Heart left ventricle (tissue), 16 donors: ENCODE measurements around the gene GOPC. TPM values are rescaled to one million over a fixed set of nuclear protein-coding genes. Genes with fewer than 3 reads are reported as not detected.
"Not testable (repeated sequence)": the region's sequence is repeated elsewhere in the genome, so short reads cannot be mapped to it uniquely, and the experiment has no call there.

Experiments
- ATAC-seq, 4 donors: fragments of 200-7000 bp; cut with Tn5 transposase; one replicate each; pipeline ENCODE4 v1.9.1; 2020 to 2022; ENCODE audit warnings: moderate library complexity in 4 of 4, mild to moderate bottlenecking in 3 of 4, moderate number of reproducible peaks in 1 of 4
- DNase-seq, 5 donors: peaks; one replicate each; pipeline ENCODE4 v3.0.0-alpha.2; 2020
- H3K27ac ChIP-seq, 12 donors: fragments of 200-600 bp; sonication (generic) in 4 of 12; one replicate each; pipeline versions ENCODE4 v1.5.0 to v1.8.0; 2016 to 2022; ENCODE audit warnings: mild to moderate bottlenecking in 2 of 12
- H3K27me3 ChIP-seq, 9 donors: fragments of 200-600 bp; sonication (generic) in 2 of 9; one replicate each; pipeline versions ENCODE4 v1.5.1 to v1.8.0; 2016 to 2022; ENCODE audit warnings: mild to moderate bottlenecking in 3 of 9
- H3K36me3 ChIP-seq, 9 donors: fragments of 200-600 bp; sonication (generic) in 2 of 9; one replicate each; pipeline versions ENCODE4 v1.5.0 to v1.8.0; 2018 to 2022; ENCODE audit warnings: mild to moderate bottlenecking in 2 of 9
- H3K4me1 ChIP-seq, 12 donors: fragments of 200-600 bp; sonication (generic) in 4 of 12; one replicate each; pipeline versions ENCODE4 v1.5.0 to v1.8.0; 2016 to 2022; ENCODE audit warnings: mild to moderate bottlenecking in 3 of 12
- H3K4me3 ChIP-seq, 12 donors: fragments of 200-600 bp; sonication (generic) in 4 of 12; one replicate each; pipeline versions ENCODE4 v1.5.0 to v1.8.0; 2017 to 2022; ENCODE audit warnings: mild to moderate bottlenecking in 9 of 12, moderate library complexity in 4 of 12
- H3K9me3 ChIP-seq, 12 donors: fragments of 200-600 bp; sonication (generic) in 4 of 12; one replicate each; pipeline versions ENCODE4 v1.5.0 to v1.8.0; 2016 to 2022; ENCODE audit warnings: mild to moderate bottlenecking in 1 of 12
- POLR2A ChIP-seq, 2 donors: fragments of 450-650 bp; IDR thresholded peaks; one replicate each; pipeline ENCODE4 v1.6.1; 2017; ENCODE audit warnings: antibody characterized with exemption in 2 of 2, mild to moderate bottlenecking in 2 of 2, moderate library complexity in 2 of 2
- WGBS, 4 donors: extraction: QIAGEN DNeasy Blood & Tissue Kit in 2 of 4; methylation state at CpG; one replicate each; pipeline versions ENCODE4 v1.1.5 to v1.1.7; 2013 to 2018; 5-methylcytosine and 5-hydroxymethylcytosine counted together
- intact Hi-C, 10 donors: fragments of 100-400 bp; cut with DNase I; formaldehyde crosslinking; loops; one replicate each; pipeline versions ENCODE4 v1.11.1 to v1.14.2; 2022
- polyA plus RNA-seq, 2 donors: library from polyadenylated mRNA; stranded (reverse); fragments of 200-250 nt; gene quantifications; one replicate each; pipeline ENCODE4 v1.2.3, GENCODE V29; 2013
- total RNA-seq, 9 donors: library from RNA; depleted of rRNA in 2 of 9; stranded (reverse); fragments of >200 nt in 2 of 9; fragmentation: NEBNext Ultra II Directional in 3 of 9; extraction: Animal tissue kit (Norgen Biotek cat#: 25700) in 3 of 9; gene quantifications; one replicate each; pipeline versions ENCODE4 v1.1.0 to v1.2.4, GENCODE V29; 2016 to 2023
- TF ChIP-seq, protein P1 (sequence below), 12 donors: fragments of 200-600 bp; sonication (generic) in 4 of 12; IDR thresholded peaks; one replicate each; pipeline versions ENCODE4 v1.5.0 to v1.8.0; 2018 to 2022; ENCODE audit warnings: antibody characterized with exemption in 12 of 12, mild to moderate bottlenecking in 5 of 12
- donor health status: ischemic (EF 13 %, LVEDD 7.1; RV severe dilation, severe dysfunction).
- donor health status: healthy with polysubstance abuse.
- donor health status: DM: no; HTN: yes; CAD: no.
- donor health status: DM: no; HTN: no; CAD: no.
- donor health status: ischemic (EF 25% LVEDD 6.9; RV normal size, moderate dysfunction).
- donor health status: ischemic (EF 25% LVEDD 5.7; RV mildly dilated, moderate dysfunction).
- donor health status: healthy.
- donor health status: DM: yes; HTN: yes; CAD: no.
- donor health status: ischemic (EF 35%, LVEDD 5.7; RV mildly dilated, moderate dysfunction).
- donor health status: nonischemic (EF 11% LVEDD 7.7; RV severe dilation, severe dysfunction).
- donor health status: DM: yes; HTN: yes; CAD: no.
- donor health status: PGD.
- donor health status: ischemic (EF 29% LVEDD 5.4; RV normal size, mild dysfunction).
- donor health status: nonischemic (EF 23%, LVEDD 6.1; RV moderate dilation, normal function).

The GOPC gene
- total and polyA plus RNA-seq, 11 donors: 13.5 to 29.9 (median 21.2) TPM

- ATAC-seq: no peak
- 92 to 93% (median 93%) methylated on average over 5 of the region's 5 CpGs for WGBS, 4 donors
- no peak overlapping the region for H3K4me3 ChIP-seq
Observed at GRCh38 chr6:117521791-117522502, 80.4 kb downstream of the GOPC start.

DNA sequence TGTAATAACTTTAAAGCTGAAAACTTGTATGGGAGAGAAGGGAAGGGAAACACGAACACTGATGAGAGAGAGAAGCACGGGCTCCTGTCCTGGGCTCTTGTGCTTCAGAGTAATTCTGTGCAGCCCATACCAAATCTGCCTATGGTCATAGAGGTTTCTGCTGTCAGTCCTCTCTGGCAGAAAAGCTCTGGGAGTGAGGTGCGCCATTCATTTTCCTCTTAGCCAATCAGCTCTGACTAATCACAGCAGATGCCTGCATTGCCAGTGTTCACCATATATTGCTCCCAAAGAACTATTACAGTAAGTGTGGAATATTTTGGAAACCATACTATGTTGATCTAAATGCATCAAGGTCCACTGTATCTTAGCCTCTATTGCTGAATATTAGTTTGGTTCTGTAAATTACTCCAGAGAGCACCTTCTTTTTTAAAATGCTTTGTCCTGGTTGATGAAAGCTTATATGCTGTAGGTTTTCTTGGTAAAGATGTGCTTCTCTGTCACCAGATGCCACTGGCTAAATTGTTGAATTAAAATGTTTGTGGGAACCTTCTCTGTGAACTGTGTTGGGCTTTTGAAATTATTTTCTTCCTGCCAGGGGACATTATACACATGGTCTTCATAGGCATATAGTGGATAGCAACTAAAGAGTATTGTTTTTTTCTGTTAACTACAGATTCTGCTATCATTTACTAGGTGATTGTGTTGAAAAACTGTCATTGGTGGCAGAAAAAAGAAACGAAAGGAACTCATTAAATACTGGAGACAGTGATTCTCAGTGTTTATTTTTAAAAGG, 81.5 kb downstream of the GOPC start:
- Histone ChIP-seq H3K27me3 (no peaks in the 10 kb centered on the region), H3K4me1 (no peaks in the 10 kb centered on the region), H3K27ac (no peak overlapping the region), H3K4me3 (no peak overlapping the region), H3K36me3 (peaks cover 0 to 14% (median 0%) of the 10 kb centered on the region in 9 donors), H3K9me3 (no peaks in the 10 kb centered on the region)
- TF ChIP-seq, protein P1, sequence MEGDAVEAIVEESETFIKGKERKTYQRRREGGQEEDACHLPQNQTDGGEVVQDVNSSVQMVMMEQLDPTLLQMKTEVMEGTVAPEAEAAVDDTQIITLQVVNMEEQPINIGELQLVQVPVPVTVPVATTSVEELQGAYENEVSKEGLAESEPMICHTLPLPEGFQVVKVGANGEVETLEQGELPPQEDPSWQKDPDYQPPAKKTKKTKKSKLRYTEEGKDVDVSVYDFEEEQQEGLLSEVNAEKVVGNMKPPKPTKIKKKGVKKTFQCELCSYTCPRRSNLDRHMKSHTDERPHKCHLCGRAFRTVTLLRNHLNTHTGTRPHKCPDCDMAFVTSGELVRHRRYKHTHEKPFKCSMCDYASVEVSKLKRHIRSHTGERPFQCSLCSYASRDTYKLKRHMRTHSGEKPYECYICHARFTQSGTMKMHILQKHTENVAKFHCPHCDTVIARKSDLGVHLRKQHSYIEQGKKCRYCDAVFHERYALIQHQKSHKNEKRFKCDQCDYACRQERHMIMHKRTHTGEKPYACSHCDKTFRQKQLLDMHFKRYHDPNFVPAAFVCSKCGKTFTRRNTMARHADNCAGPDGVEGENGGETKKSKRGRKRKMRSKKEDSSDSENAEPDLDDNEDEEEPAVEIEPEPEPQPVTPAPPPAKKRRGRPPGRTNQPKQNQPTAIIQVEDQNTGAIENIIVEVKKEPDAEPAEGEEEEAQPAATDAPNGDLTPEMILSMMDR (IDR thresholded peaks at IDR 0.05): no peak
- no peak for TF ChIP-seq POLR2A (IDR thresholded peaks at IDR 0.05)
- DNase-seq (no peak), ATAC-seq (no peak)
- intact Hi-C loops: no loop called here
- 85 to 93% (median 92%) methylated on average over 4 of the region's 4 CpGs for WGBS, 4 donors

More at GRCh38 chr6:117521791-117522502, 80.4 kb downstream of the GOPC start:
- no peak for DNase-seq
- peaks cover 0 to 14% (median 0%) of the 10 kb centered on the region in 9 donors for H3K36me3 ChIP-seq
- H3K4me1 ChIP-seq: no peaks in the 10 kb centered on the region
- H3K9me3 ChIP-seq: no peaks in the 10 kb centered on the region
- TF ChIP-seq, protein P1 (IDR thresholded peaks at IDR 0.05): no peak
- TF ChIP-seq POLR2A (IDR thresholded peaks at IDR 0.05): no peak
- no peak overlapping the region for H3K27ac ChIP-seq
- intact Hi-C loops: no loop called here
- no peaks in the 10 kb centered on the region for H3K27me3 ChIP-seq

GRCh38 chr6:117518870-117519269, 83.4 kb downstream of the GOPC start:
- Histone ChIP-seq H3K27me3 (no peaks in the 10 kb centered on the region), H3K4me3 (no peak overlapping the region), H3K36me3 (peaks cover 0 to 14% (median 0%) of the 10 kb centered on the region in 9 donors), H3K9me3 (no peaks in the 10 kb centered on the region), H3K4me1 (no peaks in the 10 kb centered on the region), H3K27ac (no peak overlapping the region)
- ATAC-seq (no peak), DNase-seq (no peak)
- intact Hi-C loops: no loop called here
- no peak for TF ChIP-seq POLR2A (IDR thresholded peaks at IDR 0.05)
- TF ChIP-seq, protein P1 (IDR thresholded peaks at IDR 0.05): no peak
- 94 to 97% (median 97%) methylated on average over 6 of the region's 6 CpGs for WGBS, 4 donors

- H3K4me3 ChIP-seq, H3K27me3 ChIP-seq, H3K4me1 ChIP-seq, ATAC-seq, intact Hi-C loops, DNase-seq, H3K9me3 ChIP-seq, H3K27ac ChIP-seq: not testable (repeated sequence)
- WGBS, 4 donors: 92 to 96% (median 95%) methylated on average over 5 of the region's 5 CpGs
- H3K36me3 ChIP-seq: peaks cover 0 to 14% (median 0%) of the 10 kb centered on the region in 9 donors
Observed at GRCh38 chr6:117517995-117518394, 84.3 kb downstream of the GOPC start.
